Lung (tissue), 12 donors: ENCODE results near the gene SLC25A21. TPM values are rescaled to one million over a fixed set of nuclear protein-coding genes. Genes with fewer than 3 reads are reported as not detected.

Experiments
- ATAC-seq: fragments of 200-7000 bp; cut with Tn5 transposase; one replicate; pipeline ENCODE4 v1.9.1; 2020; ENCODE audit warnings: moderate number of reproducible peaks; ENCODE audit not compliant: insufficient read depth, low FRiP score
- DNase-seq, 3 donors: peaks; one replicate each; pipeline ENCODE4 v3.0.0-alpha.2; 2013 to 2017
- H3K27ac ChIP-seq, 2 donors: one replicate each; pipeline ENCODE4 v1.5.1; 2013; ENCODE audit warnings: mild to moderate bottlenecking in 2 of 2, moderate library complexity in 2 of 2, control low read depth in 1 of 2, inconsistent platforms in 1 of 2, low read depth in 1 of 2, low read length in 1 of 2
- H3K27me3 ChIP-seq, 3 donors: one replicate each; pipeline ENCODE4 v1.5.1; 2013; ENCODE audit warnings: low read length in 2 of 3; ENCODE audit not compliant: control insufficient read depth in 3 of 3, insufficient read depth in 3 of 3
- H3K36me3 ChIP-seq, 4 donors: one replicate each; pipeline ENCODE4 v1.5.1; 2013; ENCODE audit warnings: low read length in 4 of 4, mild to moderate bottlenecking in 1 of 4, moderate library complexity in 1 of 4; ENCODE audit not compliant: control insufficient read depth in 4 of 4, insufficient read depth in 4 of 4
- H3K4me1 ChIP-seq, 5 donors: one replicate each; pipeline ENCODE4 v1.5.1; 2013; ENCODE audit warnings: low read length in 5 of 5, mild to moderate bottlenecking in 2 of 5, moderate library complexity in 1 of 5; ENCODE audit not compliant: control insufficient read depth in 5 of 5, insufficient read depth in 5 of 5
- H3K4me3 ChIP-seq: one replicate; pipeline ENCODE4 v1.5.1; 2013; ENCODE audit warnings: mild to moderate bottlenecking, control low read depth, moderate library complexity
- H3K9ac ChIP-seq, 2 donors: one replicate each; pipeline ENCODE4 v1.5.1; 2013; ENCODE audit warnings: low read length in 2 of 2, control low read depth in 1 of 2; ENCODE audit not compliant: insufficient read depth in 1 of 2
- H3K9me3 ChIP-seq, 4 donors: one replicate each; pipeline ENCODE4 v1.5.1; 2013; ENCODE audit warnings: low read length in 3 of 4, mild to moderate bottlenecking in 1 of 4, moderate library complexity in 1 of 4; ENCODE audit not compliant: control insufficient read depth in 4 of 4, insufficient read depth in 3 of 4
- CTCF ChIP-seq: IDR thresholded peaks from 2 replicates; pipeline ENCODE4 v1.5.1; 2012; ENCODE audit warnings: mild to moderate bottlenecking; ENCODE audit errors: control extremely low read depth, extremely low read depth
- WGBS, 2 donors: extraction: QIAGEN DNeasy Blood & Tissue Kit; methylation state at CpG; one replicate each; pipeline ENCODE4 v1.1.7; 2013; 5-methylcytosine and 5-hydroxymethylcytosine counted together
- polyA plus RNA-seq, 2 donors: library from polyadenylated mRNA; stranded (reverse); fragments of 200-250 nt; gene quantifications; one replicate each; pipeline ENCODE4 v1.2.1, GENCODE V29; 2013
- total RNA-seq, 2 donors: library from RNA; depleted of rRNA in 1 of 2; stranded (reverse); fragments of >200 nt in 1 of 2; gene quantifications; one replicate each; pipeline ENCODE4 v1.2.1, GENCODE V29; 2014 to 2021
- donor health status: control.
- donor health status: control.
- donor health status: Bipolar disorder and iron deficiency.
- donor health status: healthy.
- donor health status: DM: yes; HTN: yes; CAD: no.

SLC25A21 gene
- total and polyA plus RNA-seq, 4 donors, result 0.23 to 2.6 (median 0.42) TPM

- DNase-seq (peak in 1 of 3 donors; percentile 11), ATAC-seq (no peak)
- H3K36me3 ChIP-seq, result no peaks in the 10 kb centered on the region
- H3K27me3 ChIP-seq, result no peaks in the 10 kb centered on the region
- no peak overlapping the region for H3K9ac ChIP-seq
- H3K27ac ChIP-seq, result no peak overlapping the region
- 81 to 82% methylated on average over 5 of the region's 5 CpGs for WGBS, 2 donors
- TF ChIP-seq CTCF, result no peak
- H3K9me3 ChIP-seq, result peaks cover 0 to 2% (median 0%) of the 10 kb centered on the region in 4 donors
- H3K4me3 ChIP-seq, result no peak overlapping the region
- no peaks in the 10 kb centered on the region for H3K4me1 ChIP-seq
These were observed 55.2 kb downstream of the SLC25A21 start for GRCh38 chr14:37116933-37117849.

- Histone ChIP-seq H3K4me1 (no peaks in the 10 kb centered on the region), H3K27ac (no peak overlapping the region), H3K36me3 (no peaks in the 10 kb centered on the region), H3K27me3 (peaks cover 0 to 2% (median 0%) of the 10 kb centered on the region in 3 donors), H3K4me3 (no peak overlapping the region), H3K9me3 (peaks cover 0 to 2% (median 0%) of the 10 kb centered on the region in 4 donors), H3K9ac (no peak overlapping the region)
- WGBS, 2 donors, result 88 to 92% methylated on average over 1 of the region's 1 CpG
- ATAC-seq (no peak), DNase-seq (no peak)
- no peak for TF ChIP-seq CTCF
These were observed 57.0 kb downstream of the SLC25A21 start for GRCh38 chr14:37115406-37115805.

- no peak overlapping the region for H3K9ac ChIP-seq
- H3K27me3 ChIP-seq, result peaks cover 0 to 2% (median 0%) of the 10 kb centered on the region in 3 donors
- H3K4me3 ChIP-seq, result no peak overlapping the region
- DNase-seq, result no peak
- no peak for TF ChIP-seq CTCF
- H3K9me3 ChIP-seq, result peaks cover 0 to 2% (median 0%) of the 10 kb centered on the region in 4 donors
- no peak for ATAC-seq
- WGBS, 2 donors, result 80 to 85% methylated on average over 3 of the region's 3 CpGs
- H3K27ac ChIP-seq, result no peak overlapping the region
- H3K36me3 ChIP-seq, result no peaks in the 10 kb centered on the region
- H3K4me1 ChIP-seq, result no peaks in the 10 kb centered on the region
These were observed 57.8 kb downstream of the SLC25A21 start for GRCh38 chr14:37114559-37114958.
